GM19467 (cell line): ENCODE measurements around the gene A2M.

Experiments
- ATAC-seq: cut with Tn5 transposase; IDR thresholded peaks from one replicate; pipeline ENCODE4 v1.9.1; 2021; ENCODE audit warnings: mild to moderate bottlenecking, moderate library complexity; ENCODE audit not compliant: unreplicated experiment

The A2M gene

GRCh38 chr12:9099552-9100190, 16.0 kb downstream of the A2M start:
- ATAC-seq: no peak

- ATAC-seq: no peak
Measured at GRCh38 chr12:9098463-9099026, 17.2 kb downstream of the A2M start.

GRCh38 chr12:9098115-9098452, 17.6 kb downstream of the A2M start:
- no peak for ATAC-seq

- ATAC-seq: no peak
Measured at GRCh38 chr12:9096563-9097176, 19.0 kb downstream of the A2M start.

GRCh38 chr12:9095322-9095721, 20.4 kb downstream of the A2M start:
- no peak for ATAC-seq

GRCh38 chr12:9094512-9095206, 21.1 kb downstream of the A2M start:
- ATAC-seq: no peak

- ATAC-seq: no peak
Measured at GRCh38 chr12:9091891-9092598, 23.7 kb downstream of the A2M start.

- no peak for ATAC-seq
Measured at GRCh38 chr12:9090220-9090619, 25.5 kb downstream of the A2M start.

- no peak for ATAC-seq
Measured at GRCh38 chr12:9087087-9087835, 28.5 kb downstream of the A2M start.

GRCh38 chr12:9086087-9086486, 29.6 kb downstream of the A2M start:
- no peak for ATAC-seq

GRCh38 chr12:9084417-9084816, 31.3 kb downstream of the A2M start:
- ATAC-seq: no peak

GRCh38 chr12:9083793-9084192, 31.9 kb downstream of the A2M start:
- ATAC-seq: no peak

- ATAC-seq: no peak
Measured at GRCh38 chr12:9081667-9082427, 33.9 kb downstream of the A2M start.

- ATAC-seq: no peak
Measured at GRCh38 chr12:9079883-9080675, 35.6 kb downstream of the A2M start.

- no peak for ATAC-seq
Measured at GRCh38 chr12:9079082-9079481, 36.6 kb downstream of the A2M start.

- ATAC-seq: no peak
Measured at GRCh38 chr12:9077152-9078031, 38.3 kb downstream of the A2M start.

- no peak for ATAC-seq
Measured at GRCh38 chr12:9076733-9077132, 39.0 kb downstream of the A2M start.

- ATAC-seq: no peak
Measured at GRCh38 chr12:9075138-9075535, 40.6 kb downstream of the A2M start.
